Measurements from ENCODE around the gene SYNJ2. TPM values are rescaled to one million over a fixed set of nuclear protein-coding genes. Genes with fewer than 3 reads are reported as not detected.

Gene SYNJ2
- polyA plus RNA-seq, 10 donors, result 8.0 to 12.8 (median 9.7) TPM

DNA sequence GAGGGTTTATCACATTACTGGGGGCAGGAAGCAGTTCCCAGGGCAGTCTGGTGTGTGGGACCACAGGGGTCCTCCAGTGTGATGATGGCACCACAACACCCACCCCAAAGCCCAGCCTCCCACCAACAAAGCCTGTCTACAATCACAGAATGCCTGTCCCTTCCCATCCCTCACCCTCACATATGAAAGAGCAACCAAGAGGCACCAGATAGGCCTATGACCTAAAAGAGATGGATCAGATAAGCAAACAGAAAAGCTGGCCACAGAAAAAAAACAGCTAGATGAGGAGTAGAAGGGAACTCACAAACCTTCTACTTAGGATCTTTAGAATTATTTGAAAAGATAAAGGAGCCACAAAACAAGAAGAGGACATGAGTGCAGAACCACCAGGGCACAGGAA is 132.1 kb downstream of the SYNJ2 start:
- DNase-seq, result no peak

GRCh38 chr6:158115102-158115501 is 133.4 kb downstream of the SYNJ2 start:
- DNase-seq, result no peak

DNA sequence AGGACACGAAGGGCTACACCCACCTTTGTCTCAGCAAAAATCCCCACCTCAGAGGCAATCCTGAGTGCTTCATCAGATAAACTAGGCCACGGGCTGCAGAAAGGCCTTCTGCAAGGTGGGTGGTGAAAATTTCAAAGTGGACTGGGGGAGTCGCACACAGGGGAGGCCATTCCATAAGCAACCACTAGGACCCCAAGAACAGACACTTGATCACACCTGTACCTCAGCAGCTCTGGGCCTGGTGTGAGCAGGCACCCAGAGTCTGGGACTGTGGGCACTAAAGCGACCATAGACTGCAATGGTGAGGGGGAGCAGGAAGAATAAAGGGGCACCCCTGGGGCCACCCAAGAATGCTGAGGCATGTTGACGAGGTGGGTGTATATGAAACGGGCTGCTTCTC is 133.8 kb downstream of the SYNJ2 start:
- DNase-seq, result no peak

DNA sequence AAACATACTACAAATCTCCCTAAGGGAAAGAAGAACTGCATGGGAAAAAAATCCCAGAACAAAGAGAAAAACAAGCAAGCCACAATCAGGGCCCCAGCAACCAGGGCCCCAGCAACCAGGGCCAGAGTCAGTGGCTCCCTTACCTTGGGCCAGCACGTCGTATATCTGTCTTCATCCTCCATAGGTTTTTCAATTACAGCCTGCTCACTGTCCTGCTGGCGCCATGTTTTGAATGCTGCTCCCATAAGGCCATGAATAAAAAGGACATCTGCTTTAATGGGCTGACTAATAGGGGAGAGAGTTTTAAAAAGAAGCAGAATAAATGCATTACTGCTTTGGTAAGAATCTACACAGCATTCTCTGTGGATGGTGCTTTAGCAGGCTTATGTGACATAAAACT is 137.2 kb downstream of the SYNJ2 start:
- no peak for DNase-seq

DNA sequence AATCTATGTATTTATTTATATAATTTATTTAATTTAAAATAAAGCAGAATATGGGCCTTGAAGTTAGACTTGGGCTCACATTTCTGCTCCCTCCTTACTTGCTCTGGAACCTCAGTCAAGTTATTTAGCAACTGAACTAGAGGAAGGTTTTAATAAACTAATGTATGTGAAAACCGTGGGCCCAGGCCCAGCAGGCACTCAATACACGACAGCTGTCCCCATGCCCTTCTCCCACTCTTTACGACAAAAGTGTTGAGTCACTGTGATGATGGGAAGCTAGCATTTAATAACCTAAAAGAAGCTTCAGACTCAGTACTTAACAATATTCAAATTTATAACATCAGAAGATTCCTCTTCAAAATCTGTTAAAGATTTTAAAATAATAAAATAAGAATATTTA is 139.7 kb downstream of the SYNJ2 start:
- no peak for DNase-seq

DNA sequence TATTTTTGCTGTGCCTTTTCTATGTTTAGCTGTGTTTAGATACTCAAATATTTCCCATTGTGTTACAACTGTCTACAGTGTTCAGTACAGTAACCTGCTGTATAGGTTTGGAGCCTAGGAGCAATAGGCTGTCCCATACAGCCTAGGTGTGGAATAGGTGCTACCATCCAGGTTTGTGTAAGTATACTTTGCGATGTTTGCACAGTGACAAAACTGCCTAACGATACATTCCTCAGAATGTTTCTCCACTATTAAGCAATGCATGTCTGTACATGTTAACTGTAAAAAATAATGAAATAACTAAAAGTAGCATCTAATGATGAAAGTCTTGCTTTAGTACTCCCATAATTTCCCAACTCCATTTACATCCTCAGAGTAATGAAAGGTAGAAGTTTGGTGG is 140.4 kb downstream of the SYNJ2 start:
- no peak for DNase-seq

- no peak for DNase-seq
These were observed 142.6 kb downstream of the SYNJ2 start for GRCh38 chr6:158124288-158124687.

GRCh38 chr6:158125271-158125670 is 143.6 kb downstream of the SYNJ2 start:
- no peak for DNase-seq

GRCh38 chr6:158131926-158132325 is 150.3 kb downstream of the SYNJ2 start:
- DNase-seq, result peak in 2 of 3 donors; percentile 3 to 43

DNA sequence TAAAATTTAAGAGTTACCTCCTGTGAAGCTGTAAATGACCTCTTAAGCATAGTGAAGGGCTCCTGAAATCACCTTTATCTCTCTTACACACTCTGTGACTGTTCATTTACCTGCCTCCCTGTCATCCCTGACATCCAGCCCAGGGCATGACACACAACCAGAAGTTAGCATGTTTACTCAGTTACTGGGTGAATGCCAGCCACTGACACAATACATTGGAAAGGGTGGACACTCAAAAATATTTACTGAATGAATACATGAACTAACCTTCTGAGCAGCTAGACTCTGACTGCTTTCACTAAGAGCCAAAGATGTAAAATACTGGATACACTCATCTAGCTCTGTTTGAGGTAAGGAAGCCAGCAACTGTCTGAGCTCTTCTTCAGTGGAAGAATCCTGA is 161.1 kb downstream of the SYNJ2 start:
- DNase-seq, result peak in 1 of 3 donors; percentile 2

DNA sequence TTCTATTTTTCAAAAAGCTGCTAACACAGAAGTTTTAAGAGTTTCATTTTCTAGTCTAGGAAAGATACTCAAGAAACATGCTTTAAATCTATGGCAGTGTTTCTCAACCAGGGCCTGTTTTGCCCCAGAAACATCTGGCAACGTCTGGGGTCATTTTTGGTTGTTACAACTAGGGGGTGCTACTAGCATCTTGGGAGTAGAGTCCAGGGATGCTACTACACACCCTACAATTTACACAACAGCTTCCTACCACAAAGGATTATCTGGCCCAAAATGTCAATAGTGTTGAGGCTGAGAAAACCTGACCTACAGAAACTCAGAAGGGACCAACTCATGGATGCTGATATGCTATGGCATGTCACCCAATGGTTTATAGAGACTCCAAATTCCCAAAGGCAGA is 162.0 kb downstream of the SYNJ2 start:
- DNase-seq, result no peak

Other genes starting within 250 kb of the SYNJ2 start
- 10 to 100 TPM; 21.4 to 30.4 (median 26.4) TPM for gene SNX9, start 158.6 kb upstream of the SYNJ2 start, polyA plus RNA-seq (ENCODE audit: insufficient read length in 10 of 10)
- gene SERAC1, start 186.4 kb downstream of the SYNJ2 start, polyA plus RNA-seq (ENCODE audit: insufficient read length in 10 of 10), result 1 to 10 TPM; 4.8 to 7.8 (median 6.2) TPM
- gene GTF2H5, start 186.5 kb downstream of the SYNJ2 start, polyA plus RNA-seq (ENCODE audit: insufficient read length in 10 of 10), result 10 to 100 TPM; 31.0 to 38.0 (median 31.9) TPM

Measured in muscle of back (tissue), 11 donors.